Ascending aorta (tissue), 2 donors: Measurements from ENCODE around the gene FRMD1. TPM values are rescaled to one million over a fixed set of nuclear protein-coding genes. Genes with fewer than 3 reads are reported as not detected.

Source experiments
- DNase-seq, 2 donors: peaks; one replicate each; pipeline ENCODE4 v3.0.0-alpha.2; 2019; ENCODE audit warnings: low spot score in 2 of 2
- H3K27ac ChIP-seq, 2 donors: fragments of 200-600 bp; sonication (generic); one replicate each; pipeline ENCODE4 v1.5.1; 2016 to 2017; ENCODE audit warnings: mild to moderate bottlenecking in 1 of 2
- H3K27me3 ChIP-seq: fragments of 200-600 bp; sonication (generic); one replicate; pipeline ENCODE4 v1.5.1; 2017
- H3K36me3 ChIP-seq, 2 donors: fragments of 200-600 bp; sonication (generic); one replicate each; pipeline ENCODE4 v1.5.1; 2016
- H3K4me1 ChIP-seq, 2 donors: fragments of 200-600 bp; sonication (generic); one replicate each; pipeline ENCODE4 v1.5.1; 2016 to 2017; ENCODE audit warnings: mild to moderate bottlenecking in 1 of 2
- H3K4me3 ChIP-seq, 2 donors: fragments of 200-600 bp; sonication (generic); one replicate each; pipeline ENCODE4 v1.5.1; 2016 to 2017; ENCODE audit warnings: mild to moderate bottlenecking in 1 of 2
- H3K9me3 ChIP-seq, 2 donors: fragments of 200-600 bp; sonication (generic); one replicate each; pipeline ENCODE4 v1.5.1; 2016
- CTCF ChIP-seq, 3 experiments: fragments of 200-600 bp in 2 of 3; fragments of 450-650 bp in 1 of 3; sonication (generic) in 2 of 3; IDR thresholded peaks; one replicate each; pipeline ENCODE4 v1.5.1; 2016 to 2019; ENCODE audit warnings: antibody characterized with exemption in 3 of 3, mild to moderate bottlenecking in 1 of 3, moderate library complexity in 1 of 3
- intact Hi-C: fragments of 100-400 bp; cut with DNase I; formaldehyde crosslinking; loops from one replicate; pipeline ENCODE4 v1.15.1; 2023
- total RNA-seq: library from RNA; depleted of rRNA; stranded (reverse); fragments of >200 nt; gene quantifications from one replicate; pipeline ENCODE4 v1.1.0, GENCODE V29; 2016

The FRMD1 gene
- total RNA-seq, 1 donor from 2014 or later = not detected

GRCh38 chr6:168009331-168009730, 69.7 kb downstream of the FRMD1 start:
- DNase-seq = no peak
- Histone ChIP-seq H3K36me3 (no peaks in the 10 kb centered on the region), H3K27me3 (no peaks in the 10 kb centered on the region), H3K9me3 (peaks cover 0 to 26% of the 10 kb centered on the region in 2 donors), H3K27ac (no peak overlapping the region), H3K4me3 (no peak overlapping the region), H3K4me1 (no peaks in the 10 kb centered on the region)
- TF ChIP-seq CTCF (IDR thresholded peaks at IDR 0.05) = no peak
- intact Hi-C loops = no loop called here

GRCh38 chr6:168007592-168008338, 71.2 kb downstream of the FRMD1 start:
- Histone ChIP-seq H3K4me1 (no peaks in the 10 kb centered on the region), H3K9me3 (peaks cover 0 to 26% of the 10 kb centered on the region in 2 donors), H3K27ac (no peak overlapping the region), H3K4me3 (no peak overlapping the region), H3K27me3 (no peaks in the 10 kb centered on the region), H3K36me3 (no peaks in the 10 kb centered on the region)
- no peak for TF ChIP-seq CTCF (IDR thresholded peaks at IDR 0.05)
- no peak for DNase-seq
- intact Hi-C loops = no loop called here

- H3K36me3 ChIP-seq = no peaks in the 10 kb centered on the region
- intact Hi-C loops = no loop called here
- H3K9me3 ChIP-seq = peaks cover 0 to 11% of the 10 kb centered on the region in 2 donors
- no peak overlapping the region for H3K4me3 ChIP-seq
- no peak for DNase-seq
- no peaks in the 10 kb centered on the region for H3K27me3 ChIP-seq
- no peak overlapping the region for H3K27ac ChIP-seq
- no peak for TF ChIP-seq CTCF (IDR thresholded peaks at IDR 0.05)
- no peaks in the 10 kb centered on the region for H3K4me1 ChIP-seq
These were observed 73.2 kb downstream of the FRMD1 start for GRCh38 chr6:168005796-168006195.

GRCh38 chr6:168004945-168005344, 74.1 kb downstream of the FRMD1 start:
- no peaks in the 10 kb centered on the region for H3K4me1 ChIP-seq
- intact Hi-C loops = no loop called here
- DNase-seq = no peak
- peaks cover 0 to 8% of the 10 kb centered on the region in 2 donors for H3K9me3 ChIP-seq
- no peaks in the 10 kb centered on the region for H3K27me3 ChIP-seq
- H3K36me3 ChIP-seq = no peaks in the 10 kb centered on the region
- H3K4me3 ChIP-seq = no peak overlapping the region
- H3K27ac ChIP-seq = no peak overlapping the region
- TF ChIP-seq CTCF (IDR thresholded peaks at IDR 0.05) = no peak

- Histone ChIP-seq H3K9me3 (peaks cover 0 to 8% of the 10 kb centered on the region in 2 donors), H3K4me3 (no peak overlapping the region), H3K27ac (no peak overlapping the region), H3K36me3 (no peaks in the 10 kb centered on the region), H3K27me3 (no peaks in the 10 kb centered on the region), H3K4me1 (no peaks in the 10 kb centered on the region)
- intact Hi-C loops = no loop called here
- TF ChIP-seq CTCF (IDR thresholded peaks at IDR 0.05) = no peak
- DNase-seq = no peak
These were observed 75.0 kb downstream of the FRMD1 start for GRCh38 chr6:168004023-168004422.

Other genes with a start within 250 kb of the FRMD1 start
- gene KIF25, start 81.5 kb downstream of the FRMD1 start, total RNA-seq = not detected
- not detected for gene DACT2, start 240.6 kb upstream of the FRMD1 start, total RNA-seq